GM19238 (cell line): ENCODE measurements around the gene CHD1.
"Not testable (repeated sequence)": the region's sequence is repeated elsewhere in the genome, so short reads cannot be mapped to it uniquely, and the experiment has no call there.

ENCODE experiments used
- DNase-seq: peaks from one replicate; pipeline ENCODE4 v3.0.0; 2011; ENCODE audit warnings: low spot score; ENCODE audit not compliant: insufficient read length

The CHD1 gene

GRCh38 chr5:98928873-98929709 lies at the start of gene CHD1:
TSS of gene CHD1 (minus strand) at chr5:98929007. CDS start at chr5:98926386, 2,621 bp downstream.
- peak; percentile 72 for DNase-seq

GRCh38 chr5:98978528-98978927 lies 49.7 kb upstream of the CHD1 start:
- DNase-seq, result no peak

- DNase-seq, result no peak
Observed at GRCh38 chr5:98977723-98978122, 48.9 kb upstream of the CHD1 start.

GRCh38 chr5:98975682-98976407 lies 47.0 kb upstream of the CHD1 start:
- DNase-seq, result no peak

- no peak for DNase-seq
Observed at GRCh38 chr5:98975223-98975622, 46.4 kb upstream of the CHD1 start.

GRCh38 chr5:98969400-98969799 lies 40.6 kb upstream of the CHD1 start:
- no peak for DNase-seq

GRCh38 chr5:98968056-98968564 lies 39.3 kb upstream of the CHD1 start:
- DNase-seq, result no peak

- DNase-seq, result no peak
Observed at GRCh38 chr5:98965226-98965625, 36.4 kb upstream of the CHD1 start.

GRCh38 chr5:98964621-98965020 lies 35.8 kb upstream of the CHD1 start:
- no peak for DNase-seq

- no peak for DNase-seq
Observed at GRCh38 chr5:98963019-98963418, 34.2 kb upstream of the CHD1 start.

GRCh38 chr5:98962587-98962986 lies 33.8 kb upstream of the CHD1 start:
- no peak for DNase-seq

GRCh38 chr5:98961665-98962344 lies 33.0 kb upstream of the CHD1 start:
- no peak for DNase-seq

GRCh38 chr5:98957307-98957706 lies 28.5 kb upstream of the CHD1 start:
- DNase-seq, result no peak

GRCh38 chr5:98955888-98956287 lies 27.1 kb upstream of the CHD1 start:
- DNase-seq, result not testable (repeated sequence)

- not testable (repeated sequence) for DNase-seq
Observed at GRCh38 chr5:98955471-98955870, 26.7 kb upstream of the CHD1 start.

- DNase-seq, result no peak
Observed at GRCh38 chr5:98954392-98955028, 25.7 kb upstream of the CHD1 start.

GRCh38 chr5:98942847-98943246 lies 14.0 kb upstream of the CHD1 start:
- DNase-seq, result no peak

GRCh38 chr5:98941131-98941883 lies 12.5 kb upstream of the CHD1 start:
- no peak for DNase-seq

- no peak for DNase-seq
Observed at GRCh38 chr5:98940581-98940980, 11.8 kb upstream of the CHD1 start.

GRCh38 chr5:98938464-98938863 lies 9.7 kb upstream of the CHD1 start:
- no peak for DNase-seq
